Duodenal mucosa (tissue), 2 donors: ENCODE results near the gene MAOA.
"Not testable (repeated sequence)": the region's sequence is repeated elsewhere in the genome, so short reads cannot be mapped to it uniquely, and the experiment has no call there.

Experiments used
- H3K27ac ChIP-seq: one replicate; pipeline ENCODE4 v1.7.0; 2013; ENCODE audit warnings: low read depth, low read length
- H3K27me3 ChIP-seq, 2 donors: one replicate each; pipeline ENCODE4 v1.7.0; 2013; ENCODE audit warnings: low read length in 2 of 2, control low read depth in 1 of 2; ENCODE audit not compliant: insufficient read depth in 2 of 2, control insufficient read depth in 1 of 2
- H3K36me3 ChIP-seq, 2 donors: one replicate each; pipeline ENCODE4 v1.7.0; 2013; ENCODE audit warnings: low read length in 2 of 2, control low read depth in 1 of 2; ENCODE audit not compliant: insufficient read depth in 2 of 2, control insufficient read depth in 1 of 2
- H3K4me1 ChIP-seq, 2 donors: one replicate each; pipeline ENCODE4 v1.7.0; 2013; ENCODE audit warnings: low read length in 2 of 2, control low read depth in 1 of 2; ENCODE audit not compliant: insufficient read depth in 2 of 2, control insufficient read depth in 1 of 2
- H3K4me3 ChIP-seq, 2 donors: one replicate each; pipeline ENCODE4 v1.7.0; 2013; ENCODE audit warnings: low read length in 2 of 2, low read depth in 1 of 2
- H3K9ac ChIP-seq, 2 donors: one replicate each; pipeline ENCODE4 v1.7.0; 2013; ENCODE audit warnings: low read length in 2 of 2, low read depth in 1 of 2
- H3K9me3 ChIP-seq, 2 donors: one replicate each; pipeline ENCODE4 v1.7.0; 2013; ENCODE audit warnings: low read length in 2 of 2, control low read depth in 1 of 2; ENCODE audit not compliant: control insufficient read depth in 1 of 2

Gene MAOA

GRCh38 chrX:43661521-43662240, 5.6 kb downstream of the MAOA start:
- Histone ChIP-seq H3K4me1 (peaks cover 0 to 14% of the 10 kb centered on the region in 2 donors), H3K4me3 (peak overlapping the region; percentile 22 to 48), H3K27me3 (no peaks in the 10 kb centered on the region), H3K9me3 (no peaks in the 10 kb centered on the region), H3K36me3 (no peaks in the 10 kb centered on the region), H3K27ac (no peak overlapping the region), H3K9ac (peak overlapping the region in 1 of 2 donors; percentile 25)

GRCh38 chrX:43663173-43663572, 7.1 kb downstream of the MAOA start:
- H3K27me3 ChIP-seq = no peaks in the 10 kb centered on the region
- H3K4me1 ChIP-seq = peaks cover 0 to 14% of the 10 kb centered on the region in 2 donors
- H3K36me3 ChIP-seq = no peaks in the 10 kb centered on the region
- H3K4me3 ChIP-seq = no peak overlapping the region
- H3K9ac ChIP-seq = no peak overlapping the region
- no peak overlapping the region for H3K27ac ChIP-seq
- H3K9me3 ChIP-seq = no peaks in the 10 kb centered on the region

GRCh38 chrX:43664258-43664657, 8.2 kb downstream of the MAOA start:
- peaks cover 0 to 14% of the 10 kb centered on the region in 2 donors for H3K4me1 ChIP-seq
- H3K9me3 ChIP-seq = no peaks in the 10 kb centered on the region
- no peak overlapping the region for H3K9ac ChIP-seq
- no peaks in the 10 kb centered on the region for H3K27me3 ChIP-seq
- no peaks in the 10 kb centered on the region for H3K36me3 ChIP-seq
- no peak overlapping the region for H3K27ac ChIP-seq
- H3K4me3 ChIP-seq = peak overlapping the region in 1 of 2 donors; percentile 15

- Histone ChIP-seq H3K4me3 (peak overlapping the region in 1 of 2 donors; percentile 15), H3K9ac (no peak overlapping the region), H3K4me1 (peaks cover 0 to 14% of the 10 kb centered on the region in 2 donors), H3K9me3 (no peaks in the 10 kb centered on the region), H3K36me3 (no peaks in the 10 kb centered on the region), H3K27me3 (no peaks in the 10 kb centered on the region), H3K27ac (no peak overlapping the region)
Measured at GRCh38 chrX:43664708-43665107, 8.6 kb downstream of the MAOA start.

GRCh38 chrX:43666311-43666912, 10.3 kb downstream of the MAOA start:
- Histone ChIP-seq H3K27ac (no peak overlapping the region), H3K27me3 (no peaks in the 10 kb centered on the region), H3K9me3 (no peaks in the 10 kb centered on the region), H3K9ac (no peak overlapping the region), H3K4me1 (peaks cover 0 to 14% of the 10 kb centered on the region in 2 donors), H3K4me3 (no peak overlapping the region), H3K36me3 (no peaks in the 10 kb centered on the region)

GRCh38 chrX:43675965-43676628, 20.0 kb downstream of the MAOA start:
- H3K9ac ChIP-seq, H3K9me3 ChIP-seq, H3K36me3 ChIP-seq, H3K27ac ChIP-seq, H3K4me3 ChIP-seq, H3K27me3 ChIP-seq: not testable (repeated sequence)
- peaks cover 7 to 31% of the 10 kb centered on the region in 2 donors for H3K4me1 ChIP-seq

- Histone ChIP-seq H3K27me3 (no peaks in the 10 kb centered on the region), H3K27ac (no peak overlapping the region), H3K4me3 (no peak overlapping the region), H3K4me1 (peaks cover 7 to 31% of the 10 kb centered on the region in 2 donors), H3K9ac (no peak overlapping the region), H3K36me3 (no peaks in the 10 kb centered on the region), H3K9me3 (no peaks in the 10 kb centered on the region)
Measured at GRCh38 chrX:43676971-43677572, 21.0 kb downstream of the MAOA start.

- Histone ChIP-seq H3K4me3 (no peak overlapping the region), H3K4me1 (peaks cover 7 to 31% of the 10 kb centered on the region in 2 donors), H3K36me3 (no peaks in the 10 kb centered on the region), H3K27ac (no peak overlapping the region), H3K9ac (no peak overlapping the region), H3K9me3 (no peaks in the 10 kb centered on the region), H3K27me3 (no peaks in the 10 kb centered on the region)
Measured at GRCh38 chrX:43677993-43678392, 21.9 kb downstream of the MAOA start.

- no peak overlapping the region for H3K9ac ChIP-seq
- no peak overlapping the region for H3K4me3 ChIP-seq
- no peaks in the 10 kb centered on the region for H3K27me3 ChIP-seq
- no peaks in the 10 kb centered on the region for H3K9me3 ChIP-seq
- no peak overlapping the region for H3K27ac ChIP-seq
- H3K36me3 ChIP-seq = peaks cover 0 to 7% of the 10 kb centered on the region in 2 donors
- peaks cover 7 to 31% of the 10 kb centered on the region in 2 donors for H3K4me1 ChIP-seq
Measured at GRCh38 chrX:43679058-43679457, 23.0 kb downstream of the MAOA start.

GRCh38 chrX:43679778-43680177, 23.7 kb downstream of the MAOA start:
- H3K27ac ChIP-seq = no peak overlapping the region
- H3K4me1 ChIP-seq = peaks cover 7 to 31% of the 10 kb centered on the region in 2 donors
- H3K9ac ChIP-seq = no peak overlapping the region
- H3K4me3 ChIP-seq = no peak overlapping the region
- H3K36me3 ChIP-seq = peaks cover 0 to 12% of the 10 kb centered on the region in 2 donors
- H3K9me3 ChIP-seq = no peaks in the 10 kb centered on the region
- H3K27me3 ChIP-seq = no peaks in the 10 kb centered on the region
